Ovary (tissue), 9 donors: ENCODE data around the gene ANO8. TPM values are rescaled to one million over a fixed set of nuclear protein-coding genes. Genes with fewer than 3 reads are reported as not detected.
A peak's percentile ranks its signal among the peaks of the same experiment; 100 is the strongest.

Experiments
- DNase-seq, 5 donors: peaks; one replicate each; pipeline ENCODE4 v3.0.0-alpha.2; 2019 to 2020
- H3K27ac ChIP-seq, 2 donors: fragments of 200-600 bp; one replicate each; pipeline versions ENCODE4 v1.5.1 to v1.8.0; 2019 to 2022
- H3K27me3 ChIP-seq: fragments of 200-600 bp; one replicate; pipeline ENCODE4 v1.8.0; 2022
- H3K36me3 ChIP-seq: fragments of 200-600 bp; sonication (generic); one replicate; pipeline ENCODE4 v1.5.1; 2019
- H3K4me1 ChIP-seq: one replicate; pipeline ENCODE4 v1.8.1; 2013; ENCODE audit warnings: mild to moderate bottlenecking, moderate library complexity; ENCODE audit not compliant: insufficient read depth
- H3K4me3 ChIP-seq: fragments of 200-600 bp; sonication (generic); one replicate; pipeline ENCODE4 v1.5.1; 2017
- H3K9me3 ChIP-seq, 2 donors: fragments of 200-600 bp in 1 of 2; sonication (generic) in 1 of 2; one replicate each; pipeline versions ENCODE4 v1.5.1 to v1.8.1; 2013 to 2019; ENCODE audit warnings: mild to moderate bottlenecking in 1 of 2, moderate library complexity in 1 of 2
- CTCF ChIP-seq, 3 donors: fragments of 450-650 bp in 2 of 3; fragments of 200-600 bp in 1 of 3; IDR thresholded peaks; one replicate each; pipeline versions ENCODE4 v1.5.1 to v1.8.0; 2016 to 2022; ENCODE audit warnings: antibody characterized with exemption in 3 of 3, mild to moderate bottlenecking in 1 of 3
- EP300 ChIP-seq: sonication (generic); formaldehyde crosslinking; IDR thresholded peaks from one replicate; pipeline ENCODE4 v1.6.1; 2017; ENCODE audit warnings: antibody characterized with exemption
- POLR2A ChIP-seq: fragments of 450-650 bp; IDR thresholded peaks from one replicate; pipeline ENCODE4 v1.6.1; 2017; ENCODE audit warnings: antibody characterized with exemption, mild to moderate bottlenecking, moderate library complexity
- WGBS, 3 donors: extraction: QIAGEN DNeasy Blood & Tissue Kit in 1 of 3; methylation state at CpG; one replicate each; pipeline versions ENCODE4 v1.1.5 to v1.1.7; 2013 to 2017; 5-methylcytosine and 5-hydroxymethylcytosine counted together
- intact Hi-C, 4 donors: fragments of 100-400 bp; cut with DNase I; formaldehyde crosslinking; loops; one replicate each; pipeline versions ENCODE4 v1.11.0 to v1.15.1; 2022 to 2023
- polyA plus RNA-seq, 2 donors: library from polyadenylated mRNA; stranded (reverse); fragments of 200-250 nt in 1 of 2; fragments of 350-450 nt in 1 of 2; fragmentation: Illumina TruSeq in 1 of 2; extraction: RNeasy Lipid Tissue Mini Kit (QIAGEN cat#74804) in 1 of 2; gene quantifications; one replicate each; pipeline ENCODE4 v1.2.3, GENCODE V29; 2013 to 2014
- total RNA-seq, 7 donors: library from RNA; depleted of rRNA in 2 of 7; stranded (reverse); fragments of >200 nt in 2 of 7; fragmentation: NEBNext Ultra II Directional in 3 of 7; extraction: Animal tissue kit (Norgen Biotek cat#: 25700) in 3 of 7; gene quantifications; one replicate each; pipeline versions ENCODE4 v1.1.0 to v1.2.4, GENCODE V29; 2016 to 2023
- donor health status: DM: no; HTN: no; CAD: no; lungs with moderate emphysema.
- donor health status: DM: no; HTN: no; CAD: no.
- donor health status: Bipolar disorder and iron deficiency.
- donor health status: DM: yes; HTN: yes; CAD: no.
- donor health status: DM: no; HTN: no; CAD: no.
- donor health status: DM: yes; HTN: yes; CAD: no.

ANO8 gene
- total and polyA plus RNA-seq, 9 donors: 2.0 to 8.9 (median 3.7) TPM

GRCh38 chr19:17340302-17340870 lies 5.7 kb upstream of the ANO8 start:
- no peaks in the 10 kb centered on the region for H3K27me3 ChIP-seq
- no peaks in the 10 kb centered on the region for H3K36me3 ChIP-seq
- DNase-seq: no peak
- H3K27ac ChIP-seq: no peak overlapping the region
- TF ChIP-seq EP300: no peak
- 72 to 77% (median 73%) methylated on average over 20 to 21 of the region's 21 CpGs for WGBS, 3 donors
- no peak overlapping the region for H3K4me3 ChIP-seq
- H3K4me1 ChIP-seq: peaks cover 5% of the 10 kb centered on the region
- no peaks in the 10 kb centered on the region for H3K9me3 ChIP-seq
- intact Hi-C loops: loop anchor here in 1 of 4 donors (10.0 kb wide), 1 partner anchor 124 kb away; the partner anchor contains the start of gene NXNL1

DNA sequence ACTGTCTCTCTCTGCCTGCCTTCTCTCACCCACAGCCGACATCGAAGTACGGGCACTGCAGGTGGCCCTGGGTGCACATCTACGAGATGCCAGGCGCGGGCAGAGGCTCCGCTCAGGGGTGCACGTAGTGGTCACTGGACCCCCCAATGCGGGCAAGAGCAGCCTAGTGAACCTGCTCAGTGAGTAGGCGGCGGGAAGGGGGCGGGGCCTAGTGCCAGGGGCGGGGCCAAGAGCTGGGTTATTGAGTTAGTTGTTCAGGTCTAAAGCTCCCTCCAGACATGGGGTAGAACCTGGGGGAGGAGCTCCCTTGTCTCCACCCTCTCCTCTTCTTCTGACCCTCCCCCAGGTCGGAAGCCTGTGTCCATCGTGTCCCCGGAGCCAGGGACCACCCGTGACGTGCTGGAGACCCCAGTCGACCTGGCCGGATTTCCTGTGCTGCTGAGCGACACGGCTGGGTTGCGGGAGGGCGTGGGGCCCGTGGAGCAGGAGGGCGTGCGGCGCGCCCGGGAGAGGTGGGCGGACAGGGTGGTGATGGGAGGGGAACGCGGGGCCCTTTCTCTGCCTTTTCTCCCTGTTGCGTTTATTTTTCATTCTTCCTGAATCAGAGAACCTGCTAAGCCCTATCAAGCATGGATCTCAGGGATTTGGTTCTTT lies 4.6 kb upstream of the ANO8 start:
- Histone ChIP-seq H3K9me3 (no peaks in the 10 kb centered on the region), H3K27me3 (no peaks in the 10 kb centered on the region), H3K36me3 (no peaks in the 10 kb centered on the region), H3K4me3 (no peak overlapping the region), H3K27ac (no peak overlapping the region), H3K4me1 (peaks cover 8% of the 10 kb centered on the region)
- 85 to 90% (median 86%) methylated on average over 34 of the region's 34 CpGs for WGBS, 3 donors
- DNase-seq: peak in 2 of 5 donors; percentile 58 to 62
- intact Hi-C loops: no loop called here
- TF ChIP-seq POLR2A (no peak), EP300 (no peak), CTCF (IDR thresholded peaks at IDR 0.05) (no peak)

- Histone ChIP-seq H3K4me3 (no peak overlapping the region), H3K36me3 (no peaks in the 10 kb centered on the region), H3K4me1 (peaks cover 8% of the 10 kb centered on the region), H3K27ac (no peak overlapping the region), H3K27me3 (no peaks in the 10 kb centered on the region), H3K9me3 (no peaks in the 10 kb centered on the region)
- 79 to 91% (median 80%) methylated on average over 30 of the region's 30 CpGs for WGBS, 3 donors
- peak in 4 of 5 donors; percentile 13 to 66 (median 62) for DNase-seq
- intact Hi-C loops: no loop called here
- TF ChIP-seq EP300 (no peak), CTCF (IDR thresholded peaks at IDR 0.05) (no peak), POLR2A (no peak)
These were observed 3.9 kb upstream of the ANO8 start for GRCh38 chr19:17338433-17339078.

DNA sequence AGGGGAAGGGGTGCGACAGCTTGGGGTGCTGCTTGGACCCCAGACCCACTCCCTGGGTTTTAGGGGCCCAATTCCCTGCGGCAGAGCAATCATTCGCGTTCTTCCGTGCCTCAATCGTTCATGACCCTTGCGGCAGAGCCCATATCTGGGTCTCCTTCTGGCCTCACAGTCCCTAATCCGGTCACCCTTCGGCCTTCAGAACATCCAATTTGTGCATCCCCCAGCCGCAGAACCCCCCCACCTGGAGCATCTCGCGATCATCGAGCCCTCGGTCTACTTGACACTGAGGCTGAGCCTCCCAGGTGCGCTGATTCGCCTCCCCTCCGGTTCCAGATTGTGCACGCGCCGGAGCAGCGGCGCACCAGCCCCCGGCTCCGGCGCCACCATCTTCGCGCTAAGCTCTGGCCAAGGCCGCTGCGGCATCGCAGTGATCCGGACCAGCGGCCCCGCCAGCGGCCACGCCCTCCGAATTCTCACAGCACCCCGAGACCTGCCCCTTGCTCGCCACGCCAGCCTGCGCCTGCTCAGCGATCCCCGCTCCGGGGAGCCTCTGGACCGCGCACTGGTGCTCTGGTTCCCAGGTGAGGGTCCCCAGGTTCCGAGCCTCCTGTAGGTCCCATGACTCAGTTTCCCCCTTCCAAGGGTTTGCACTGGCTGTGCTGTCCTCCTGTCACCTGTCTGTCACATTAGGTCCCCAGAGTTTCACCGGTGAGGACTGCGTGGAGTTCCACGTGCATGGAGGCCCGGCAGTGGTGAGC lies 3.2 kb upstream of the ANO8 start:
- intact Hi-C loops: no loop called here
- no peaks in the 10 kb centered on the region for H3K36me3 ChIP-seq

More for the DNA sequence above, 3.2 kb upstream of the ANO8 start:
- WGBS, 3 donors: 4 to 6% (median 5%) methylated on average over 41 to 50 of the region's 50 CpGs
- TF ChIP-seq CTCF (IDR thresholded peaks at IDR 0.05) (no peak), EP300 (no peak), POLR2A (no peak)
- peak in 2 of 5 donors; percentile 56 to 60 for DNase-seq
- peak overlapping the region; percentile 77 for H3K4me3 ChIP-seq
- H3K9me3 ChIP-seq: no peaks in the 10 kb centered on the region
- peak overlapping the region in 1 of 2 donors; percentile 81 for H3K27ac ChIP-seq
- H3K27me3 ChIP-seq: no peaks in the 10 kb centered on the region
- peaks cover 8% of the 10 kb centered on the region for H3K4me1 ChIP-seq
